ENCODE results near the gene URAD. TPM values are rescaled to one million over a fixed set of nuclear protein-coding genes. Genes with fewer than 3 reads are reported as not detected.

Gene URAD
- polyA plus RNA-seq, 1 donor, result not detected

- DNase-seq (ENCODE audit: low read depth), result no peak
These were observed 12.1 kb upstream of the URAD start for GRCh38 chr13:28000567-28000966.

- DNase-seq (ENCODE audit: low read depth), result no peak
These were observed 9.5 kb upstream of the URAD start for GRCh38 chr13:27997904-27998522.

DNA sequence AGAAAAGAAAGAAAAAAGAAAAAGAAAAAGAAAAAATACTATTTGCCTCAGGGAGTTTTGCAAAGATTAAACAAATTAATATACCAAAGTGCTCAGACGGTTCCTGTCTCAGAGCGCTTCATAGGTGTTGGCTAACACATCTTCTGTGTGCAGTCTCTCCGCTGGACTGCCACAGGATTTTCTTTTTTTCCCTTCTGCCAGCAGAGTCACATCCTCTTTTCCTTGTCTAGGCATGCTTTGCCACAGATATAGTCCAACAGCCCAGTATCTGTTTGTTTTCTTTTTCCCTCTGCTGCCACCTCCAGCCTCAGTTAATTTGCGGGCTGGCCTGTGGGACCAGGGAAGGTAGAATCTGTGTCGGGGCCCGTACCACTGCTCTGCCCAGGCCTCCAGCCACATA is 3.4 kb upstream of the URAD start:
- DNase-seq (ENCODE audit: low read depth), result no peak

DNA sequence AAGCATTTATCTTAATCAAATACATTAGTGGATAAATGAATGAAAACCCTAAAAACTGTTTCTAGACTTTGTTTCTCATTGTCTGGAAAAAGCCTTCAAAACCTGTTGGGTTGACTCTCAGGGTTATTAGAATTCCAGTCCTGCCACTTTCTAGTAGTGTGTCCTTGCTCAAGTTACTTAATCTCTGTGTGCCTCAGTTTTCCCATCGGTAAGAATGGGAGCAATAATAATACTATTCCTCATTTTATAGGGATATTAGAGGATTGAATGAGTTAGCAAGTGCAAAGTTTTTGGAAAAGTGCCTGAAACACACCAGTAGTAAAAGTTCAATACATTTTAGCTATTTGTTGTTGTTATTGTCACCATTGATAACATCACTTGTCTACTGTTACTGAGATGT is 2.9 kb downstream of the URAD start:
- no peak for DNase-seq (ENCODE audit: low read depth)

DNA sequence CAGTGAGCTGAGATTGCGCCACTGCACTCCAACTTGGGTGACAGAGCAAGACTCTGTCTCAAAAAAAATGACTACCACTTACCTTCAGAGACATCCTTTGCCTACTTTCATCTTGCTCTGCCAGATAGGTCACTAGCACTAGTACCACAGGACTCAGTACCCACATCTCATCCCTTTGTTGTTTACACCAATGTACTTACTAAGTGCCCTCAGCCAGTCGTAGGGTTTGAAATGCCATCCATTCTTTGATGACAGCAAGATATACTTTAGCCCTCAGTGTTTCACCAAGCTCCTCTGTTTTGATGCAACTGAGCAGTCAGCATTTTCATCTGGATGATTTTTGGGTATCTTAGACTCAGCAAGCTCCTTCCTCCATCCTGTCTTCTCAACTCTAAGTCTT is 6.1 kb downstream of the URAD start:
- no peak for DNase-seq (ENCODE audit: low read depth)

DNA sequence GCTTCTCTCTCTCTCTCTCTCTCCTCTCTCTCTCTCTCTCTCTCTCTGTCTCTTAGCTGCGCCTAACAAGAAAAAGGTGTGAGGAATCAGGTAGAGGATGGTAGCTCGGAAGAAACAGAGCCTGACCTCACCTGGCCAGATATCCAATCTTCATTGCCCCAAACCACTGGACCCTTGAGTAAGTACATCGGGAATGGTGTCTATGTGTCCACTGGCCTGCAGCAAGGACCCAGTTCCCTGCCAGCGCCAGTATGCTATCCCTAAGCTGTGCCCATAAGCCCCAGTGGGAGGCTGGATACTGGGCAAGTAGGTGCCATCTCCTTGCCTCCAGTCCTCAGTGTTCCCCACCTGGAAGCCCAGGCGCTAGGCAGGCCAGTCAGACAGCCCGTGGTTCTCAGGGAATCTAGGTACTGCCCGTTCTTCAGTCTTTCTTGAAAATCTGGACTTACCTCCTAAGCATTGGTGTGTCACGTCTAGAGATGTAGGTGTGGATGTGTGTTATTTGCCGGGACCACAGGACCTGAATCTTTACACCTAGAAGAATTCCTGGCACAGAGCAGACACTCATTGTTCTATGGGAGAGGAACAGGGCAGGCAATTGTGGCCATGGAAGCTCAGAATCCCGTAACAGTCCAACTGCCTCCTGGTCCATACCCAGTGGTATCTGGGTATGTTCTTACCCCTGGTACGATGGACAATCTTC is 7.3 kb downstream of the URAD start:
- DNase-seq (ENCODE audit: low read depth), result no peak

DNA sequence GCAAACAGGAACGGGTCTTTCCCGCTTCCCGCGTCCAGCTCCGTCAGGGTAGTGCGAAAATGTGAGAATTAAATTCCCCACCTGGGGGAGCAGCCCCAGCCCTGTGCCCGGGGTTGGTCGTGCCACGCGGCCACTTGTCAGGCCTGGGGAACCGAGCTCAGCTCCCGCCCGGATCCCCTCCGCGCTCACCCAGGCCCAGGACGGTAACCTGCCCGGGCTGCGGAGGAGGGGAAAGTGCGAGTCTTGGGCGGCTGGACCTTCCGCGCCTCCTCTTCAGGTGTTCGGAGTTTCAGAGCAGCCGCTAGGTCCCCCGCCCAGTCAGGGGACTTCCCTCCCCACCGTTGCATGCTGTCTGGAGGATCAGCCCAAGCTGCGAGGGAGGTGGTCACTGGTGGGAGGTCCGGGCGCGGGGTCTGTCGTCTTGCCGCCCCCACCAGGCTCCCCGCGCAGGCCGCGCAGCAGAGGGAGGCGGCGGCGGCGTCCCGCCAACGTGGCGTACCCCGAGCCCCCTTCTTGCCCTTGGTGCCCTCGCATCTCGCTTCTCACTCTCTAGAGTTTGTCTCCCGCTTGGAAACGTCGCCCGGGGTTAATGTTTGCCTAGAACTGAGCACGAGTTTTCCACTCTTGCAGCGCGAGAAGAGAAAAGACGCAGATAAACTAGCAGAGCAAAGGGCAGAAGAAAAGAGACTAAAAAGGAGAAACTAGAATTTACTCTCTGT is 8.1 kb downstream of the URAD start:
- no peak for DNase-seq (ENCODE audit: low read depth)

DNA sequence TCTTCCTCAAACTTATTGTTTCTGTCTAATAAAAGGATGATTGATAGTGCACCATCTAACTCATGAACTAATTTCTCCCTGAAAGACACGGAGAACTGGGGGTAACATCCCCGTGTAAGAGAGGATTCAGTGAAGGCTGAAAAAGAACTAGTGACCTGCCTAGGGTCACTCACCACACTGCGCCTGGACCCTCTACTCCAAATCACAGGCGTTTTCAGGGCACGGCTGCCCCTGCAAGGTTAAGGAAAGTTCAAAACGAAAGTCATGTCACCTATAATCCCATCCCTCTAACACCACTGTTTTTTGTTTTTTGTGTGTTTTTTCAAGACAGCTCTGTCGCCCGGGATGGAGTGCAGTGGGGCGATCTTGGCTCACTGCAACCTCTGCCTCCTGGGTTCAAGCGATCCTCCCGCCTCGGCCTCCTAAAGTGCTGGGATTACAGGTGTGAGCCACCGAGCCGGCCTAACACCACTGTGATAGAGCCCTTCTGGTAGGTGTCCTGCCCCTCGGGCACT is 8.7 kb downstream of the URAD start:
- DNase-seq (ENCODE audit: low read depth), result no peak

- no peak for DNase-seq (ENCODE audit: low read depth)
These were observed 9.4 kb downstream of the URAD start for GRCh38 chr13:27979001-27979643.

DNA sequence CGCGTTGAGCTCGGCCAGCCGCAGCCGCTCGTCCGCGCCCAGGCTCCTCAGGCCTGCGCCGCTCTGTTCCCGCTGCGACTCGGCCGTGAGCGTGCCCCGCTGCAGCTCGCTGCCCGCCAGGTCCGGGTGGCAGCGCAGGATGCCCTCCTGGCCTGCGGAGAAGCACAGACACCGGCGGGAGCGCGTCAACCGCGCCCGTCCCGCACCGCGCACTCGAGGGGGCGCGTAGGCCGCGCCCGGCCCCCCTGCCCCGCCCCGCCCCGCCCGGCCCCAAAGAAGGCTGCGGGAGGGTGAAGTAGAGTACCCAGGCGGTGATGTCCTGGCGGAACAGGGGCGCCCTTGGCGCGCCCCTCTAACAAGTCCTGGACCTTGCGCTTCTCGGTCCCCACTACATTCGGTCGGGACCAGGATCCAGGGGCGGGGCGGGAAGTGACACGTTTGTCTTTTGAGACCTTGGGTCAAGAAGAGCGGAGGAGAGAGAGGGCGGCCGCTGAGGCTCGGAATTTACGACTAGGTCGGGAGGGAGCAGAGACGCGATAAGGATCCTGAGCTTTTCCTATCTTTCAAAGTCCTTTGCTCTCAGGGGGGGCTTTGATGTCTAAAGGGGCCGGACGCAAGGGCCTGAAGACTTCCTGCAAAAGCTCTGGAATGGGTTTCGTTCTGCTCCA is 10.1 kb downstream of the URAD start:
- DNase-seq (ENCODE audit: low read depth), result no peak

DNA sequence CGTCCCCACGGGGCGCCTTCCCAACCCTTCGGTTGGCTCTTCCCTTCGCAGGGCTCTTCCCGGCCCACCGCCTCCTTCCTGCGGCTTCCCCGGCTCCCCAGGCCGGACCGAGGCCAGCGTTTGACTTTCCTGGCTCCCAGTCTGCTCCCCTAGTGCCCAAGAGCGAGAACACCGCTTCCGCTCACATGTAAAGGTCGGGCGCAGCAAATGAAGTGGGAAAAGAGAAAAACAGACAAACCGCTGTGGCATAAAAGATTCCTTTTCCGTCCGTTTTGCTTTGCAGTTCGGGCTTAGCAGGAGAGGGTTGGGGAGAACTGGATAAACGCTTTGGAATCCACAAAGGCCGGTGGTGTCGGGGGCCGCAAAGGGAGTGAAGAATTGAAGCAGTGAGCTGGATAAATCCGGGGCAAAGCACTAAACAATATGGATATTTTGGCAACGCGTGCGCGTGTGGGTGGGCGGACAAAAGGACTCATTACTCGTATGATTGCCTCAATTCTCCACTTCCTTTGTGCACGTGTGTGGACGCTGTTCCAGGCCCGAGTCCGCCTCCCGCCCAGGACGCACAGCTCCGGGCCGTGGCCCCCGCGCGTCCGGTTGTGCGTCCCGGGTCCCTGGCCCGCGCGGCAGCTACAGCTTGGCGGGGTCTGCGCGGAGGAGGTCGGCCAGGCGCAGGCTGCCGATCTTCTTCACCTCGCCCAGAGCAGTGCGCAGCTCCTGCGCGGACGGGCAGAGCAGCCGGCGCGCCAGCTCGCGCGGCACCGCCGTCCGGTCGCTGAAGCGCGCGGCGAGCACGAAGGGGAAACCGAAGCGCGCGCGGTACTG is 10.8 kb downstream of the URAD start:
- no peak for DNase-seq (ENCODE audit: low read depth)

GRCh38 chr13:27976362-27977091 is 12.0 kb downstream of the URAD start:
- no peak for DNase-seq (ENCODE audit: low read depth)

DNA sequence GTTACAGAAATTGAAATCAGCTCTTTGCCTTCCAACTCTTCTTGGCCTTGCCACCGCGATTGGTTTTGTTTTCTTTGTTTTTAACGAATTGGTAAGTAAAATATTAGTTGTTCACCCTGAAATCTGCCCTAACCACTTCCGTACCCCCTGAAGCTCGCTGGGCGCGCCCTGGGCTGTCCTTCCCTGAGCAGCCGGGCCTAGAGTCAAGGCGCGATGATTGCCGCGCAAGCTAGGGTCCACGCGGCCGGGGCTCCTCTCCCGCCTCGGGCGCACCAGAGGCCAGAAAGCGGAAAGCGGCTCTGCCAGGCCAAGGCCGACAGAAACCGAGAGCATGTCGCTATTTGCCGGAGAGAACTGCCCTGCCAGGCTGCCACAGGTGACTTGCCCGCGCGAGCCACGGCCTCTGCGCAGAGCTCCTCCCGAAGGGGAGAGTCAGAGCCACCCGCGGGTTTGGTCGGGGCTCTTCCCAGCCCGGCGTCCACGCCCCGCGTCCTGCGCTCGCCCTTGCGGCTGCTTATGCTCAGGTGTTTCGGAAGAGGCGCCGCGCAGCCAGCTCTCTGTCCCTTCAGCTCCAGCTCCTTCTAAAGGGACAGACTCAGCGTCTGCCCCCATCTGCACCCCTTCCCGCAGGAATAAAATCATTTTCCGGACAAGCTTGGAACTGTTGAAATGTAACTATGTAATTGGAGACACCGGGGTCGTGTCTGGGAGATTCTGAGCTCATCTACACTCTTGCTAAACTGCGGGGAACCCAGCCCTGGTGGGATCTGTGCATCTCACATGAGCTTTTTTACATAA is 12.7 kb downstream of the URAD start:
- no peak for DNase-seq (ENCODE audit: low read depth)

DNA sequence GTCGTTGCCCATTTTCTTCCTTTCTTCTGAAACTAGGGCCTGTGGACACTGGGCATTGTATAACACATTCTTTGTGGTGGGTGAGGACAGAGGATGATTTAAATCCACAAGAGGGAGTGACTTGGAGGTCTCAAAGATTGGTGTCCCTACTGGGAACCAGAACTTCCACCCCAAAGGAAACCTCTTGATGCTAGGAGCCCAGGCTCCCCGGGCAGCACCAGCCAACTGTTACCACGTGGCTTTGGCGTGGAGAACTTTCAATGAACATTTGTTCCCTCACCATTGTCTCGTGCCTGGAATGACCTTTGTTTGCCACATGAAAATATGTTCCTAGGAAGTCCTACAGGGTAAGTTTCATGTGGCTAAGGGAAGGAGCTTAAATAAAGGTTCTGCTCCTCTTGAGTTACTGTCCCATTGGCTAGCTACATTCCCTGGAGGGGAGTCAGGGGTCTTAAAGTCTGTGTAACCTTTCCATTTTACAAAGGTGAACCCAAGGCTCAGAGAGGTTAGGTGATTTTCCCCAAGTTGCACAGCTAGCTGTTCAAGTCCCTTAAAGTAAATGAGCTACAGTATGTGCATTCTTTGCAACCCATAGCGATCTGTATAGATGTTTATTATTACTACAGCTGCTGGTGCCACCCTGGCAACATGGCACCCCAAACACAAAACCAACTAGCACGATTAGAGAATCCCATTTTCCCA is 14.4 kb downstream of the URAD start:
- no peak for DNase-seq (ENCODE audit: low read depth)

- no peak for DNase-seq (ENCODE audit: low read depth)
These were observed 15.2 kb downstream of the URAD start for GRCh38 chr13:27973291-27973690.

DNA sequence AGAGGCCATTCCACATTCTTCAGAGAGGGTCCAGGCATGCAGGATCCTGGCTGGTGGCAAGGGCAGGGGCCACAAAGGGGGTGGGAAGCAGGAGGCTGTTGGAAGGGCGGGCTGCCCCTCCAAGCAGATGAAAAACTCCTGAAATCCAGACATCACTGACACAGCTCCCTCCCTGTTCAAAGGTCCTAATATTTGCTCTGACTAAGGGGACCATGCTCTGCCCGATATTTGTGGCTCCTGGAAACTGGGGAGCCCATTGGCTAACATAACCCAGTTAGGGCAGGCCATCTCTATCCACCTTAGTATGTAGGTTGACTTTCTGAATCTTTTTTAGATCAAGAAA is 16.0 kb downstream of the URAD start:
- no peak for DNase-seq (ENCODE audit: low read depth)

DNA sequence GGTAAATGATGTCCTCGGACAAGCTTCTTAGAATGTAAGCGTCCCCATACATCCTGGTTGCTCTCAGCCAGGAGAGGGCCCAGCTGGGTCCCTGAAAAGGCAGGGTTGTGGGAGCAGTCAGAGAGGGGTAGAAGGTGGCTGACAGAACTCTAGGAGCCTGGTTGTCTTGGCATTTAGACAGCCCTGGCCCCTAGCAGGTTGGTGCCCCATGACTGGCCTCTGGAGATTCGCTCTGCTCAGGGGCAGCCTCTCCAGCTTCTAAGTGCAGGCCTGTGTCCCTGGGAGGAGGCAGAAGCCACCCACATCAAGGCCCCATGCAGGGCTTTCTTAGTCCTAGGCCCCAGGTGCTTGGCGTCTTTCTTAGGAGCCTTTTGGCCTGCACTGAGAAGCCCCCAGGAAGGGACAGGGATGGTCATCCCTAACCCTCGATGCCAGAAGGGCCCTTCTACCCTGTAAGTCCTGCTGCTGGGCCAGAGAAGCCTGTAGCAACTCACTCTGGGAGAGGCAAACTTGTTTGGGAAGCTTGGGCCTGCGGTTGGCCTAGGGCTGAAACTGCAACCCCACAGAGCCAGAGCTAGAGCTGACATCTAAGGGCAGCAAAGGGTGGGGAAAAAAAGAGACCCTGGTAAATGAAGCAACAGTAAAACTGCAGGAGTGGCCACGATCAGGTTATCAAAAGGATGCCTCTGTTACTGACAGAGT is 16.6 kb downstream of the URAD start:
- no peak for DNase-seq (ENCODE audit: low read depth)

- DNase-seq (ENCODE audit: low read depth), result no peak
These were observed 17.3 kb downstream of the URAD start for GRCh38 chr13:27971236-27971645.
